Activated T-cell treated with anti-CD3 and anti-CD28 coated beads for 4 hours (primary cell): ENCODE measurements around the gene GREB1.

ENCODE experiments used
- DNase-seq: peaks from one replicate; pipeline ENCODE4 v3.0.0-alpha.2; 2020

Gene GREB1

GRCh38 chr2:11581124-11581796, 47.4 kb downstream of the GREB1 start:
- DNase-seq = no peak

- no peak for DNase-seq
Observed at GRCh38 chr2:11581797-11582611, 48.2 kb downstream of the GREB1 start.

- DNase-seq = no peak
Observed at GRCh38 chr2:11582612-11582861, 48.7 kb downstream of the GREB1 start.

GRCh38 chr2:11582862-11583752, 49.3 kb downstream of the GREB1 start:
- DNase-seq = peak; percentile 55

- DNase-seq = peak; percentile 77
Observed at GRCh38 chr2:11583840-11584524, 50.1 kb downstream of the GREB1 start.

GRCh38 chr2:11584525-11585056, 50.7 kb downstream of the GREB1 start:
- DNase-seq = no peak

- no peak for DNase-seq
Observed at GRCh38 chr2:11585071-11585470, 51.2 kb downstream of the GREB1 start.

- DNase-seq = no peak
Observed at GRCh38 chr2:11588228-11589110, 54.6 kb downstream of the GREB1 start.

- no peak for DNase-seq
Observed at GRCh38 chr2:11589316-11589940, 55.6 kb downstream of the GREB1 start.

- DNase-seq = no peak
Observed at GRCh38 chr2:11590193-11590592, 56.3 kb downstream of the GREB1 start.

GRCh38 chr2:11591091-11591490, 57.2 kb downstream of the GREB1 start:
- no peak for DNase-seq

- DNase-seq = no peak
Observed at GRCh38 chr2:11592671-11593574, 59.1 kb downstream of the GREB1 start.

- DNase-seq = no peak
Observed at GRCh38 chr2:11596801-11597200, 63.0 kb downstream of the GREB1 start.

- DNase-seq = no peak
Observed at GRCh38 chr2:11597538-11598225, 63.8 kb downstream of the GREB1 start.

GRCh38 chr2:11598228-11598731, 64.4 kb downstream of the GREB1 start:
- DNase-seq = no peak

GRCh38 chr2:11602563-11603204, 68.8 kb downstream of the GREB1 start:
- no peak for DNase-seq

- no peak for DNase-seq
Observed at GRCh38 chr2:11610624-11611242, 76.9 kb downstream of the GREB1 start.

GRCh38 chr2:11611251-11611650, 77.4 kb downstream of the GREB1 start:
- no peak for DNase-seq
